HPDE6-E6E7 (cell line): ENCODE measurements around the gene GCDH.
"Not testable (repeated sequence)": the region's sequence is repeated elsewhere in the genome, so short reads cannot be mapped to it uniquely, and the experiment has no call there.

ENCODE experiments used
- DNase-seq: peaks from one replicate; pipeline ENCODE4 v3.0.0; 2011; ENCODE audit warnings: missing footprints; ENCODE audit errors: extremely low spot score

Gene GCDH

GRCh38 chr19:12907166-12907565 is 16.2 kb downstream of the GCDH start:
- no peak for DNase-seq

DNA sequence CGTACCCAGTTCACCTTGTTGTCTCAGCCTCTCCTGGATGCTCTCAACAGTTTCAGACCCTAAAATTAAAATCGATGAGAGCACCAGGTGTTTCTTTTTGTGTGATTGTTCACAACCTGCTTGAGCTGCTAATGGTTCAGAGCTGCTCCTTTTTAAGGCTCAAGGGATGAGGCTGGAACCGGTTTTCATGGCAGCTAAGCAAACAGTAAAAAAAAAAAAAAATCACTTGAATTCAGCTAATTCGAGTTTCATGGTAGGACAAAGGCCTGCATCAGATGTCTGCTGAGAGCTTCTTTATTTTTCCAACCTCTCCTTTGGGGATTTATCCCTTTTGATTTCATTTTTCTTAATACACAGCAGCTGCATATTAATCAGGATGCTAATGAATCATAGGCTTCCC is 21.6 kb downstream of the GCDH start:
- no peak for DNase-seq

DNA sequence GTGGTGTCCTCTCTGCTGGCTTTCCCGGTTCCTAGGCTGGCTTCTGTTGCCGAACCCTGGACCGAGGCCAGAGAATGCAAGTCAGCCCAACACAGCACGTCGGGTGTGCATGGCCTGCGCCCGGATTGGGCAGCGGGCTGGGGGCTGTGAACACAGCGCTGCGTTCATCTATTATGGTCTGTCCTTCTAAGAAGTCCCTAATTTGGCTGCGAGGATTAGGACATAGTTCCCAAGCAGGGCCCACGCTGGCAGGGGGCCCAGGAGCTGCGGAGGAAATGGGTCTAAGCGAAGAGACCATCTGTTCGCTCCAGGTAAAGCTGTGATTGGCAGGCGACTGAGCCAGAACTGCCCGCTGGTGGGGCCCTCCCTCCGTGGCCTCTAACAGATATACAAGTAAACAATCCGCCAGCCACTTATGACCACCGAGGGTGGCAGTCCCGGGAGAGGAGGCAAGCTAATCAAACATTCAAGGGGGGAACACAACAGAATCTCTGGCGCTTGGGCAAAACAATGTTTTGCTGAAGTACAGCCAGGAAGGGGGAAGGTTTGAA is 22.1 kb downstream of the GCDH start:
- no peak for DNase-seq

- no peak for DNase-seq
These were observed 23.1 kb downstream of the GCDH start for GRCh38 chr19:12913851-12914690.

DNA sequence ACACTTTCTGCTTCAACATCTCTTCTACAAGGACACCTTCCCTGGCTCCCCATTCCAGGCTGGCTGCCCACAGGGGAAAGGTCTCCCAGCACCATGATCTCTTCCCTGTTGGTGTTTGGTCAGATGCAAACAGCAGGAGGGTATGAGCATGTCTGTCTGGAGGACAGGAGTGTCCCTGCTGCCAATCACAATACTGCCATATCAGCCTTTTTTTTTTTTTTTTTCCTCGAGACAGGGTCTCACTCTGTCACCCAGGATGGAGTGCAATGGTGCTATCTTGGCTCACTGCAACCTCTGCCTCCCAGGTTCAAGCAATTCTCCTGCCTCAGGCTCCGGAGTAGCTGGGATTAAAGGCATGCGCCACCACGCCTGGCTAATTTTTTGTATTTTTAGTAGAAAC is 24.9 kb downstream of the GCDH start:
- not testable (repeated sequence) for DNase-seq

DNA sequence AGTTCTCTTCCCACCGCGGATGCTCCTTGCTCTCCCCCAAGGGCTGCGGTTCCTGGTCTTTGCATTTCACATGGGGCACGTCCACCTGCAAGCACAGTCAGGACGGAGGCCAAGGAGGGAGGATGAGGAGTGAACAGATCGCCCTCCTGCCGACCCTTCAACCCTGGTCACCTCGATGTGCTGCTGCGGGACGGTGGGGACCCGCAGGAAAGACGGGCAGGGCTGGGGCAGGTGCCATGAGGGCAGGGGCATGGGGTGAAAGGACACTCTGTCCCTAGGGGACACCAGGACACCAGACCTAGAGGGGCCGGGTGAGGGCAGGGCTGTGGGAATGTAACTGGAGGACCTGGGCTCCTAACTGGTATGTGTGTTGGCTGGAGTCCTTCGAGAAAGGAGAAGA is 27.3 kb downstream of the GCDH start:
- DNase-seq: no peak

- no peak for DNase-seq
These were observed 30.1 kb downstream of the GCDH start for GRCh38 chr19:12921047-12921446.

DNA sequence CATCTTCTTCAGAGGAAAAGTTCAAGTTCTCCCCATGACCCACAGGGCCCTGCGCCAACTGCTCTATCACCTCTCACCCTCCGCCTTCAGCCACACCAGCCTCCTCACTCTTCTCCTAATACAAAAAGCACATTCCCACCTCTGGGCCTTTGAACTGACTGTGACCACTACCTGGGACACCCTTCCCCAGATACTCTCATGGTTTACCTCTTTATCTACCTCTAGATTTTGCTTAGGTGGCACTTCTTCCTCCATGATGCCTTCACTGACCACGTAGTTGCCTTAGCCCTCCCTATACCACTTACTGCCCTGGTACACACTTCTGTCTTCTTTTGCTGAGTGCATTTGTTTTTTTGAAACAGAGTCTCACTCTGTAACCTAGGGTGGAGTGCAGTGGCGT is 32.0 kb downstream of the GCDH start:
- no peak for DNase-seq

DNA sequence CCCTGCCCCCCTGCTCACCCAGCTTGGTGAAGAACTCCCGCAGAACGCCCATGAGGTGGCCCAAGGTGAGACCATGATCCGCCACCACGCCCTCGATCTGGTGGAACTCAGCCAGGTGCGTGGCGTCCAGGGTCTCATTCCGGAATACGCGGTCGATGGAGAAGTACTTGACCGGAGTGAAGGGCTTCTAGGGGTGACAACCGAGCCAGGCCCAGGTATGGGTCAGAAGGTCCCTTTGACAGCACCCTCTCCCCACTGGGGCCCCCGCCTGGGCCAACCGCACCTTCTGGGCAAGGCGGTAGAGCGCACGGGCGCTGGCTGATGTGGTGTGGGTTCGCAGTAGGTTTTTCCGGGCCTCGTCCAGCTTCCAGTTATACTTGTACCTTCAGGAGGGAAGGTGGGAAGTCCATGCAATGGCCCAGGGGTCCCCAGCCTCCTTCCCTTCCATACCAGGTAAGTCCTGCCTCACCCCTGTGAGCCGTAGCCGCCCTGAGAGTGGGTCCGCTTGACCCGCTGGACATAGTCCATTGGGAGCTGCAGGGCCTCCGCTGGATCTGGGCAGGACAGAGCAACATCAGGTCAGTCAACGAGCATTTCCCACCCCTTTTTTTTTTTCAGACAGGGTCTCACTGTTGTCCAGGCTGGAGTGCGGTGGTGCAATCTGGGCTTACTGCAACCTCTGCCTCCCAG is 33.8 kb downstream of the GCDH start:
- no peak for DNase-seq

GRCh38 chr19:12930002-12930645 is 39.2 kb downstream of the GCDH start:
- no peak for DNase-seq

DNA sequence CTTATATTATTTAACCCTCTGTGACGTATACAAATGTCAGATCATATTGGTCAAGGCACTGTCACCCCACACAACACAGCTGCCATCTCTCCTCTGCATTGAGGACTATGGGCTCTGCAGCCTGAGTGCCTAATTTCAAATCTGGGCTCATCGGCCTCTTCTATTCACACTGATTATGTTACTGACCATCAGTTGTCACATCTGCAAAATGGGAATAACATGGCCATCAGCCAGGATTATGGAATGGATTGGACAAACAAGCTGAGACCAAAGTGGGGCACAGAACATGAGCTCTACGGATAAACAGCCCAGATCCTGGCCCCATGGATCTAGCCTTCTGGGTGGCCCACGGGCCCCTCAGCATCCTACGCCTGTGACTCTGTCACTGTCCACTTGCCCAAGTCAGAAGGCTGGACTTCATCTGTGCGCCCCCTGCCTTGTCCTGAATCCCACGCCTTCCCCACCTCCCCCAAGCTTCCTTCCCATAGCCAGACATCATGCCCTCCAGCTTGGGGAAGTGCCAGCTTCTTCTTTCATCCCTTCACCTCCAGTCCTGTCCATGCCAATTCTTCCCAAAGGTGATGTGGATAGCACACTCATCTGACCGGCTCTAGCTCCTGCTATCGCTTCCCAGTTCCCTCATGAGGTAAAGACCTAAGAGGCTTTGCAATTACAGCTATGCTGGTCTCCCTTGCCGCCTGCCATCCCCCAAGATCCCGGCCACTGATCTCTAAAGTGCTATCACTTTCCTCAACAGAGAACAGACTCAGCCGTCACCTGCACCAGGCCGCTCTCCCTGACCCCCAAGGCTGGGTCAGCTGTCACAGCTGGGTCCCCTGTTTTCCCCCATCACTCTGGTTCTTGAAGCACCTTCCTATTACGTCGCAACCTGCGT is 41.7 kb downstream of the GCDH start:
- no peak for DNase-seq

DNA sequence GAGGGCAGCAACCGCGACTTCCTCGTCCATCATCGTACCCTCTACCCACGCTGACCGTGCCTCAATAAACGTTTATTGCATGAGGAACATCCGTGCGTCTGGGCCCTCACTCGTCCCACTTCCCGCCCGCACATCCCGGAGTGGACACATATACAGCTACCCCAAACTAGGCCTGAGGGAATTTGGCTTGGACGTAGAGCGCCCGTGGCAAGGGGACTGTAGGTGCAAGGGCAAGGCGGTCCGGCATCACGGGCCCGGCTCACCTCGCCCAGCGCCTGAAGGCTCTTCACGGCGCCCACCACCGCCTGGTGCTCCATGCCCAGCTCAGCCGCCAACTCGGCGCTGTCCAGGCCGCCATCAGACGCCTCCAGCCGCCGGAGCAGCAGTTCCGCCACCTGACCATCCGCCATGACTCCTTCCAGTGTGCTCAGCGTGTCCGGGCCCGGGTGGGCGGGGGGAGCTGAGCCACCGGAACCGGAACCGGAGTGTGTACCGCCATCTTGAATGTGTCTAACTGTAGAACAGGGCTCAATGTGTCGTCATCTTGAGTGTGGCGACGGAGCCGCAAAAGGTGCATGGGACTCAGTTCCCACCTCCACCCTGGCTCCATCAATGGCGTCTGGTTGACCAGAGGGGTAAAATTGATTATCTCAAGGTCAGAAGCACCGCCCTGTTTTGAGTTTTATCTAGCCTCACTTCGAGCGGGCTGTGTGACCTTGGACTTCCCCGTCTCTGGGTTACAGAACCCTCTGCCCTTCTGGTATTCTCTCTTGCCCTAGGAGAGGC is 42.5 kb downstream of the GCDH start, which contains the start of gene FARSA:
Gene FARSA, minus strand, starts transcription at position 425 of the 786 bp plus-strand sequence. Its CDS starts 15 bp downstream, at position 410.
- peak; percentile 90 for DNase-seq

DNA sequence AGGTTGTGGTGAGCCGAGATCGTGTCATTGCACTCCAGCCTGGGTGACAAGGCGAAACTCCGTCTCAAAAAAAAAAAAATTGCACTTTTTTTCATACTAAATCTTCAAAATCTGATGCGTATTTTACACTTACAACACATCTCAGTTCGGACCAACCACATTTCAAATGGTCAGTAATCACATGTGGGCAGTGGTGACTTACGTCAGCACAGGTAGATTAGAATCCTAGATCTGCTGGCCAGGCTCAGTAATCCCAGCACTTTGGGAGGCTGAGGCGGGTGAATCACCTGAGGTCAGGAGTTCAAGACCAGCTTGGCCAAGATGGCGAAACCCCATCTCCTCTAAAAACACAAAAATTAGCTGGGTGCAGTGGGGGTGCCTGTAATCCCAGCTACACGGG is 44.1 kb downstream of the GCDH start:
- DNase-seq: no peak

DNA sequence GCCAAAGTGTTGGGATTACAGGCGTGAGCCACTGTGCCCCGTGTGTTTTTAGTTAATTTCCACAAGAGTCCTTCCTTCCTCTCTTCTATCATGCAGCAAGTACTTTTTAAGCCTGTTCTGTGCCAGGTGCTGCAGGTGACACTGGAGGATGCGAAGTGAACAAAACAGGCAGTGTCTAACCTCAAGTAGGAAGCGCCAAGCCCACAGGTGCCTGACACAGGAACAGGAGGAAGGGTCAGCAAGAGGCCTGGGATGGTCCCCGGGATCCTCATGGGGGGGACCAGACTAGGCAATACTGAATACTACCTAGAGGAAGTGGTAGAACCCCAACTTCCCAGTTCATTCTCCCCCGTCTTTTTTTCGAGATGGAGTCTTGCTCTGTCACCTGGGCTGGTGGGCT is 45.6 kb downstream of the GCDH start:
- no peak for DNase-seq

- no peak for DNase-seq
These were observed 46.4 kb downstream of the GCDH start for GRCh38 chr19:12937093-12937926.

DNA sequence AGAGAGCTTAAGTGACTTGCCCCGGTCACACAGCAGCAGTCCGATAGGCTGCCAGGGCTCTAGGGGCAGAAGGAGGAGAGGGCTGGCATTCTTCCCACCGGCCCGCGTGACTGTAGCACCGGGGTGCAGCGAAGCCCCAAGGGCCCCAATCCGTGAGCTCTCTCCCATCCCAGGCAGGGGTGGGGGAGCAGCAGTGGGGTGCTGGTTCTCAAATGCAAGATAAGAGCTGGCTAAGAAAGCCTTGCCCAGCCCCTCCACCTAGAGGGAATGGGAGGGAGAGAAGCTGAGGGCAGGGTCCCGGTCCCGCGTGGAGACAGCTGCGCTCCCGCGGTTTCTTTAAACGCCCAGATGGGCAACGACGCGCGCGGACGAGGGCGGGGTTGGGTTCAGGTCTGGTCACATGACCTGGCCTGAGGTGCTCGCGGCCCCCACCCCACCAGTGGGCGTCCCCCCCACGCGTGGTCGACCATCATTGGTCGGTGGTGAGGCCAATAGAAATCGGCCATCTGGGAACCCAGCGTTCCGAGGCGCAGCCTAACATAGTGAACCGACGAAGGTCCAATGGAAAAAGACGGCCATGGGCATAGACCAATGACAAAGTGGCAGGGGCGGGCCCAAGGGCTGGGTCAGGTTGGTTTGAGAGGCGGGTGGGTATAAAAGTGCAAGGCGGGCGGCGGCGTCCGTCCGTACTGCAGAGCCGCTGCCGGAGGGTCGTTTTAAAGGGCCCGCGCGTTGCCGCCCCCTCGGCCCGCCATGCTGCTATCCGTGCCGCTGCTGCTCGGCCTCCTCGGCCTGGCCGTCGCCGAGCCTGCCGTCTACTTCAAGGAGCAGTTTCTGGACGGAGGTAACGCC is 47.2 kb downstream of the GCDH start, which contains the start of gene CALR:
Gene CALR, plus strand, starts transcription at position 683 of the 852 bp plus-strand sequence. Its CDS starts 71 bp downstream, at position 754.
- DNase-seq: peak; percentile 96

DNA sequence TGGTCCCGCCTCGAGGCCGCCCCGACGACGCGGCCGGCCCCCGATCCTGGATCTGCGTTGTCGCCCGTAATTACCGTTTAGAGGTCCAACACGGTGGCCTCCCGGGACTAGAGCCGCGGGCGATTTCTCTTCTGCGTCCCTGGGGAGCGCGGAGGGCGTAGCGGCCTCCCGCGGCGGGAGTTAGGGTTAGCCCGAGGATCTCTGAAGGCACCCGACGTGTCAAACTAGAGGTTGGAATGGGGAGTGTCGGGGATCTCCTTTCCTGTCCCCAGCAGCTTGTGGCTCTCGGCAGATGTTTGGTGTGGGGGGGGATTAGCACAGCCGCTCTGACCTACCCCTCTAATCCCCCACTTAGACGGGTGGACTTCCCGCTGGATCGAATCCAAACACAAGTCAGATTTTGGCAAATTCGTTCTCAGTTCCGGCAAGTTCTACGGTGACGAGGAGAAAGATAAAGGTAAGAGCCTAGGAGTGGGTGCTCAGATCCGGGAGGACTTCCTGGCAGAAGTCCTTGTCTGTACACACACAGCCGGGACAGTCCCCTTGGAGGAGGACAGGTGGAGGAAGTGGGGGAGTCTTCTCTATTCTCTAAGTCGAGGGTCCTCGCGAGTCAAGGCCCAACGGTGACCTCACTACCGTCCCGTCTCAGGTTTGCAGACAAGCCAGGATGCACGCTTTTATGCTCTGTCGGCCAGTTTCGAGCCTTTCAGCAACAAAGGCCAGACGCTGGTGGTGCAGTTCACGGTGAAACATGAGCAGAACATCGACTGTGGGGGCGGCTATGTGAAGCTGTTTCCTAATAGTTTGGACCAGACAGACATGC is 48.0 kb downstream of the GCDH start:
- no peak for DNase-seq
